ENCODE data around the gene SLC38A7. TPM values are rescaled to one million over a fixed set of nuclear protein-coding genes. Genes with fewer than 3 reads are reported as not detected.
A peak's percentile ranks its signal among the peaks of the same experiment; 100 is the strongest.

The SLC38A7 gene
- total and polyA plus RNA-seq, 2 of the 13 experiments (the other 11 are each of a cell fraction or from before 2014, with no cell fraction given): 13.2 to 14.1 TPM

DNA sequence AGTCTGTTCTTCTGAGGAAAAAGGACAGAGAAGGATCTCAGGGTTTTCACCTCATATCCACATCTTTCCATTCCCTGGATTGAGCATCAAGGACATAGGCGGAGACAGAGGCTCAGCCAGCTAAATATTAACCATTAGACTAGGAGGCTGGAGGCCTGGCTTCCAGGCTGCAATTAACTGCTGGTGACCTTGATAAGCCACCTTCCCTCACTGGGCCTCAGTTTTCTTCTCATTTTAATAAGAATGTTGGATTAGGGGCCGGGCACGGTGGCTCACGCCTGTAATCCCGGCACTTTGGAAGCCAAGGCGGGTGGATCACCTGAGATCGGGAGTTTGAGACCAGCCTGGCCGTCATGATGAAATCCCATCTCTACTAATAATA is 29.4 kb downstream of the SLC38A7 start (continued):
- TF ChIP-seq, protein P1, sequence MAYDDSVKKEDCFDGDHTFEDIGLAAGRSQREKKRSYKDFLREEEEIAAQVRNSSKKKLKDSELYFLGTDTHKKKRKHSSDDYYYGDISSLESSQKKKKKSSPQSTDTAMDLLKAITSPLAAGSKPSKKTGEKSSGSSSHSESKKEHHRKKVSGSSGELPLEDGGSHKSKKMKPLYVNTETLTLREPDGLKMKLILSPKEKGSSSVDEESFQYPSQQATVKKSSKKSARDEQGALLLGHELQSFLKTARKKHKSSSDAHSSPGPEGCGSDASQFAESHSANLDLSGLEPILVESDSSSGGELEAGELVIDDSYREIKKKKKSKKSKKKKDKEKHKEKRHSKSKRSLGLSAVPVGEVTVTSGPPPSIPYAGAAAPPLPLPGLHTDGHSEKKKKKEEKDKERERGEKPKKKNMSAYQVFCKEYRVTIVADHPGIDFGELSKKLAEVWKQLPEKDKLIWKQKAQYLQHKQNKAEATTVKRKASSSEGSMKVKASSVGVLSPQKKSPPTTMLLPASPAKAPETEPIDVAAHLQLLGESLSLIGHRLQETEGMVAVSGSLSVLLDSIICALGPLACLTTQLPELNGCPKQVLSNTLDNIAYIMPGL (CRISPR knock-in tag; IDR thresholded peaks at IDR 0.05; ENCODE audit: borderline replicate concordance in 1 of 2, low read depth in 1 of 2): 0 out of 4 replicates have a peak, but pooled peaks of 1 of the 2 experiments have one; percentile 20
- 0 out of 2 replicates have a peak, but pooled peaks have one; percentile 35 for TF ChIP-seq ZNF891 (CRISPR knock-in tag; IDR thresholded peaks at IDR 0.05)
- no peak for TF ChIP-seq RFX1 (IDR thresholded peaks at IDR 0.05)
- TF ChIP-seq CCDC6 (CRISPR knock-in tag; IDR thresholded peaks at IDR 0.05): 0 out of 2 replicates have a peak, but pooled peaks have one; percentile 3
- peak; percentile 50; the same call in 1 of the 2 replicates for TF ChIP-seq ZFX (CRISPR knock-in tag; IDR thresholded peaks at IDR 0.05; ENCODE audit: low read depth)
- TF ChIP-seq RXRB (CRISPR knock-in tag; IDR thresholded peaks at IDR 0.05; ENCODE audit: borderline replicate concordance): peak; percentile 33; the same call in 1 of the 2 replicates
- TF ChIP-seq ATF1 (CRISPR knock-in tag; IDR thresholded peaks at IDR 0.05): no peak
- TF ChIP-seq, protein P2, sequence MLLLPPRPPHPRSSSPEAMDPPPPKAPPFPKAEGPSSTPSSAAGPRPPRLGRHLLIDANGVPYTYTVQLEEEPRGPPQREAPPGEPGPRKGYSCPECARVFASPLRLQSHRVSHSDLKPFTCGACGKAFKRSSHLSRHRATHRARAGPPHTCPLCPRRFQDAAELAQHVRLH (CRISPR knock-in tag; IDR thresholded peaks at IDR 0.05; ENCODE audit: borderline replicate concordance, low read depth): 0 out of 2 replicates have a peak, but pooled peaks have one; percentile 19
- TF ChIP-seq ZNF598 (CRISPR knock-in tag; IDR thresholded peaks at IDR 0.05; ENCODE audit: borderline replicate concordance): 0 out of 2 replicates have a peak, but pooled peaks have one; percentile 15
- no peak for TF ChIP-seq MYNN (CRISPR knock-in tag; IDR thresholded peaks at IDR 0.05; ENCODE audit: low read depth)
- 0 out of 2 replicates have a peak, but pooled peaks have one; percentile 6 for TF ChIP-seq NFKBIZ (CRISPR knock-in tag; IDR thresholded peaks at IDR 0.05)
- TF ChIP-seq, protein P3, sequence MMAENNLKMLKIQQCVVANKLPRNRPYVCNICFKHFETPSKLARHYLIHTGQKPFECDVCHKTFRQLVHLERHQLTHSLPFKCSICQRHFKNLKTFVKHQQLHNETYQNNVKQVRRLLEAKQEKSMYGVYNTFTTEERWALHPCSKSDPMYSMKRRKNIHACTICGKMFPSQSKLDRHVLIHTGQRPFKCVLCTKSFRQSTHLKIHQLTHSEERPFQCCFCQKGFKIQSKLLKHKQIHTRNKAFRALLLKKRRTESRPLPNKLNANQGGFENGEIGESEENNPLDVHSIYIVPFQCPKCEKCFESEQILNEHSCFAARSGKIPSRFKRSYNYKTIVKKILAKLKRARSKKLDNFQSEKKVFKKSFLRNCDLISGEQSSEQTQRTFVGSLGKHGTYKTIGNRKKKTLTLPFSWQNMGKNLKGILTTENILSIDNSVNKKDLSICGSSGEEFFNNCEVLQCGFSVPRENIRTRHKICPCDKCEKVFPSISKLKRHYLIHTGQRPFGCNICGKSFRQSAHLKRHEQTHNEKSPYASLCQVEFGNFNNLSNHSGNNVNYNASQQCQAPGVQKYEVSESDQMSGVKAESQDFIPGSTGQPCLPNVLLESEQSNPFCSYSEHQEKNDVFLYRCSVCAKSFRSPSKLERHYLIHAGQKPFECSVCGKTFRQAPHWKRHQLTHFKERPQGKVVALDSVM (CRISPR knock-in tag; IDR thresholded peaks at IDR 0.05): 0 out of 2 replicates have a peak, but pooled peaks have one; percentile 11
- TF ChIP-seq ZNF607 (CRISPR knock-in tag; IDR thresholded peaks at IDR 0.05; ENCODE audit: borderline replicate concordance): no peak; the same call in 1 of the 2 replicates
- TF ChIP-seq, protein P4, sequence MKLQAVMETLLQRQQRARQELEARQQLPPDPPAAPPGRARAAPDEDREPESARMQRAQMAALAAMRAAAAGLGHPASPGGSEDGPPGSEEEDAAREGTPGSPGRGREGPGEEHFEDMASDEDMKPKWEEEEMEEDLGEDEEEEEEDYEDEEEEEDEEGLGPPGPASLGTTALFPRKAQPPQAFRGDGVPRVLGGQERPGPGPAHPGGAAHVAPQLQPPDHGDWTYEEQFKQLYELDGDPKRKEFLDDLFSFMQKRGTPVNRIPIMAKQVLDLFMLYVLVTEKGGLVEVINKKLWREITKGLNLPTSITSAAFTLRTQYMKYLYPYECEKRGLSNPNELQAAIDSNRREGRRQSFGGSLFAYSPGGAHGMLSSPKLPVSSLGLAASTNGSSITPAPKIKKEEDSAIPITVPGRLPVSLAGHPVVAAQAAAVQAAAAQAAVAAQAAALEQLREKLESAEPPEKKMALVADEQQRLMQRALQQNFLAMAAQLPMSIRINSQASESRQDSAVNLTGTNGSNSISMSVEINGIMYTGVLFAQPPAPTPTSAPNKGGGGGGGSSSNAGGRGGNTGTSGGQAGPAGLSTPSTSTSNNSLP (IDR thresholded peaks at IDR 0.05; ENCODE audit: low read depth, low read length): peak; percentile 82; the same call in 1 of the 2 replicates
- 0 out of 2 replicates have a peak, but pooled peaks have one; percentile 17 for TF ChIP-seq ZNF350 (CRISPR knock-in tag; IDR thresholded peaks at IDR 0.05; ENCODE audit: borderline replicate concordance, low read depth)
- TF ChIP-seq TBX2 (CRISPR knock-in tag; IDR thresholded peaks at IDR 0.05; ENCODE audit: borderline replicate concordance): peak; percentile 61; the same call in 1 of the 2 replicates
- TF ChIP-seq, protein P5, sequence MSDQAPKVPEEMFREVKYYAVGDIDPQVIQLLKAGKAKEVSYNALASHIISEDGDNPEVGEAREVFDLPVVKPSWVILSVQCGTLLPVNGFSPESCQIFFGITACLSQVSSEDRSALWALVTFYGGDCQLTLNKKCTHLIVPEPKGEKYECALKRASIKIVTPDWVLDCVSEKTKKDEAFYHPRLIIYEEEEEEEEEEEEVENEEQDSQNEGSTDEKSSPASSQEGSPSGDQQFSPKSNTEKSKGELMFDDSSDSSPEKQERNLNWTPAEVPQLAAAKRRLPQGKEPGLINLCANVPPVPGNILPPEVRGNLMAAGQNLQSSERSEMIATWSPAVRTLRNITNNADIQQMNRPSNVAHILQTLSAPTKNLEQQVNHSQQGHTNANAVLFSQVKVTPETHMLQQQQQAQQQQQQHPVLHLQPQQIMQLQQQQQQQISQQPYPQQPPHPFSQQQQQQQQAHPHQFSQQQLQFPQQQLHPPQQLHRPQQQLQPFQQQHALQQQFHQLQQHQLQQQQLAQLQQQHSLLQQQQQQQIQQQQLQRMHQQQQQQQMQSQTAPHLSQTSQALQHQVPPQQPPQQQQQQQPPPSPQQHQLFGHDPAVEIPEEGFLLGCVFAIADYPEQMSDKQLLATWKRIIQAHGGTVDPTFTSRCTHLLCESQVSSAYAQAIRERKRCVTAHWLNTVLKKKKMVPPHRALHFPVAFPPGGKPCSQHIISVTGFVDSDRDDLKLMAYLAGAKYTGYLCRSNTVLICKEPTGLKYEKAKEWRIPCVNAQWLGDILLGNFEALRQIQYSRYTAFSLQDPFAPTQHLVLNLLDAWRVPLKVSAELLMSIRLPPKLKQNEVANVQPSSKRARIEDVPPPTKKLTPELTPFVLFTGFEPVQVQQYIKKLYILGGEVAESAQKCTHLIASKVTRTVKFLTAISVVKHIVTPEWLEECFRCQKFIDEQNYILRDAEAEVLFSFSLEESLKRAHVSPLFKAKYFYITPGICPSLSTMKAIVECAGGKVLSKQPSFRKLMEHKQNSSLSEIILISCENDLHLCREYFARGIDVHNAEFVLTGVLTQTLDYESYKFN (CRISPR knock-in tag; conservative IDR thresholded peaks at IDR 0.05): 0 out of 2 replicates have a peak, but pooled peaks have one; percentile 5
- no peak for TF ChIP-seq SOX13 (IDR thresholded peaks at IDR 0.05)
- TF ChIP-seq SOX13 (CRISPR knock-in tag; conservative IDR thresholded peaks at IDR 0.05 in 1 of 2, IDR thresholded peaks at IDR 0.05 in 1 of 2): 0 out of 4 replicates have a peak, but pooled peaks of 1 of the 2 experiments have one; percentile 42

All from HepG2 (cell line).